Measurements from ENCODE around the gene BTN2A1.

DNA sequence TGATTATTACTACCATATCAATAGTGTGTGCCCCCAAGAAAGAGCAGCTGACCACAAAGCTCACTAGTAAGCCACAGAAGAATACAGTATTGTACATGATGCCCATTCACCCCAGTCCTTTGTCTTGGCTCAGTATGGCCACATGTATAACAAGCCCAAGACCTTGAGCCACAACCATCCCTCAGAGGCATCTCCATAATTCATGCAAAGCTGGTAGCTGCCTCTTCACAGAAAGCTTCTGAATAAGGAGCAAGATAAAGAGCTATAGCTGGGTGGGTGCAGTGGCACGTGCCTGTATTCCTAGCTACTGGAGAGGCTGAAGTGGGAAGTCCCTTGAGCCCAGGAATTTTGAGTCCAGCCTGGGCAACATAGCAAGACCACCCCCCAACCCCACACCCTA lies 37.5 kb downstream of the BTN2A1 start:
- TF ChIP-seq ZBED1 (IDR thresholded peaks at IDR 0.05; ENCODE audit: borderline replicate concordance): no peak
- no peak for TF ChIP-seq ETV6 (conservative IDR thresholded peaks at IDR 0.05 in 1 of 2, IDR thresholded peaks at IDR 0.05 in 1 of 2; ENCODE audit: borderline replicate concordance in 1 of 2, low read depth in 1 of 2)
- TF ChIP-seq MTA3 (IDR thresholded peaks at IDR 0.05; ENCODE audit: borderline replicate concordance, low read length): no peak
- TF ChIP-seq, protein P1, sequence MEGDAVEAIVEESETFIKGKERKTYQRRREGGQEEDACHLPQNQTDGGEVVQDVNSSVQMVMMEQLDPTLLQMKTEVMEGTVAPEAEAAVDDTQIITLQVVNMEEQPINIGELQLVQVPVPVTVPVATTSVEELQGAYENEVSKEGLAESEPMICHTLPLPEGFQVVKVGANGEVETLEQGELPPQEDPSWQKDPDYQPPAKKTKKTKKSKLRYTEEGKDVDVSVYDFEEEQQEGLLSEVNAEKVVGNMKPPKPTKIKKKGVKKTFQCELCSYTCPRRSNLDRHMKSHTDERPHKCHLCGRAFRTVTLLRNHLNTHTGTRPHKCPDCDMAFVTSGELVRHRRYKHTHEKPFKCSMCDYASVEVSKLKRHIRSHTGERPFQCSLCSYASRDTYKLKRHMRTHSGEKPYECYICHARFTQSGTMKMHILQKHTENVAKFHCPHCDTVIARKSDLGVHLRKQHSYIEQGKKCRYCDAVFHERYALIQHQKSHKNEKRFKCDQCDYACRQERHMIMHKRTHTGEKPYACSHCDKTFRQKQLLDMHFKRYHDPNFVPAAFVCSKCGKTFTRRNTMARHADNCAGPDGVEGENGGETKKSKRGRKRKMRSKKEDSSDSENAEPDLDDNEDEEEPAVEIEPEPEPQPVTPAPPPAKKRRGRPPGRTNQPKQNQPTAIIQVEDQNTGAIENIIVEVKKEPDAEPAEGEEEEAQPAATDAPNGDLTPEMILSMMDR (IDR thresholded peaks at IDR 0.05 in 2 of 3, conservative IDR thresholded peaks at IDR 0.05 in 1 of 3; ENCODE audit: control insufficient read depth in 2 of 3, extremely low read depth in 1 of 3, insufficient read depth in 1 of 3, low read depth in 3 of 3, low read length in 3 of 3): no peak
- TF ChIP-seq, protein P2, sequence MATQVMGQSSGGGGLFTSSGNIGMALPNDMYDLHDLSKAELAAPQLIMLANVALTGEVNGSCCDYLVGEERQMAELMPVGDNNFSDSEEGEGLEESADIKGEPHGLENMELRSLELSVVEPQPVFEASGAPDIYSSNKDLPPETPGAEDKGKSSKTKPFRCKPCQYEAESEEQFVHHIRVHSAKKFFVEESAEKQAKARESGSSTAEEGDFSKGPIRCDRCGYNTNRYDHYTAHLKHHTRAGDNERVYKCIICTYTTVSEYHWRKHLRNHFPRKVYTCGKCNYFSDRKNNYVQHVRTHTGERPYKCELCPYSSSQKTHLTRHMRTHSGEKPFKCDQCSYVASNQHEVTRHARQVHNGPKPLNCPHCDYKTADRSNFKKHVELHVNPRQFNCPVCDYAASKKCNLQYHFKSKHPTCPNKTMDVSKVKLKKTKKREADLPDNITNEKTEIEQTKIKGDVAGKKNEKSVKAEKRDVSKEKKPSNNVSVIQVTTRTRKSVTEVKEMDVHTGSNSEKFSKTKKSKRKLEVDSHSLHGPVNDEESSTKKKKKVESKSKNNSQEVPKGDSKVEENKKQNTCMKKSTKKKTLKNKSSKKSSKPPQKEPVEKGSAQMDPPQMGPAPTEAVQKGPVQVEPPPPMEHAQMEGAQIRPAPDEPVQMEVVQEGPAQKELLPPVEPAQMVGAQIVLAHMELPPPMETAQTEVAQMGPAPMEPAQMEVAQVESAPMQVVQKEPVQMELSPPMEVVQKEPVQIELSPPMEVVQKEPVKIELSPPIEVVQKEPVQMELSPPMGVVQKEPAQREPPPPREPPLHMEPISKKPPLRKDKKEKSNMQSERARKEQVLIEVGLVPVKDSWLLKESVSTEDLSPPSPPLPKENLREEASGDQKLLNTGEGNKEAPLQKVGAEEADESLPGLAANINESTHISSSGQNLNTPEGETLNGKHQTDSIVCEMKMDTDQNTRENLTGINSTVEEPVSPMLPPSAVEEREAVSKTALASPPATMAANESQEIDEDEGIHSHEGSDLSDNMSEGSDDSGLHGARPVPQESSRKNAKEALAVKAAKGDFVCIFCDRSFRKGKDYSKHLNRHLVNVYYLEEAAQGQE (IDR thresholded peaks at IDR 0.05; ENCODE audit: low read depth, low read length): no peak

Measured in GM12878 (cell line).